CD4-positive, alpha-beta memory T cell (primary cell): ENCODE results near the gene OR10G8. TPM values are rescaled to one million over a fixed set of nuclear protein-coding genes. Genes with fewer than 3 reads are reported as not detected.
A peak's percentile ranks its signal among the peaks of the same experiment; 100 is the strongest.
"Not testable (repeated sequence)": the region's sequence is repeated elsewhere in the genome, so short reads cannot be mapped to it uniquely, and the experiment has no call there.

Experiments
- CTCF ChIA-PET: fragments of 350-600 bp; sonication (Branson Sonifier 250); formaldehyde crosslinking; loops from one replicate; lab custom pipeline; 2021; ENCODE audit warnings: inconsistent platforms; ENCODE audit not compliant: partially characterized antibody; lab: Charles Lee
- POLR2A ChIA-PET: fragments of 350-600 bp; sonication (Branson Sonifier 250); formaldehyde crosslinking; loops from one replicate; lab custom pipeline; 2021; ENCODE audit not compliant: partially characterized antibody; lab: Charles Lee
- DNase-seq, 5 donors: peaks; one replicate each; pipeline versions ENCODE4 v3.0.0 to v3.0.0-alpha.2; 2020 to 2022; ENCODE audit warnings: mixed read lengths in 1 of 5
- H3K27ac ChIP-seq: one replicate; pipeline ENCODE4 v1.7.0; 2013; ENCODE audit warnings: low read depth, low read length
- H3K27me3 ChIP-seq: 2 replicates; pipeline ENCODE4 v1.7.0; 2013; ENCODE audit warnings: mild to moderate bottlenecking, low read length, moderate library complexity; ENCODE audit not compliant: insufficient read depth
- H3K36me3 ChIP-seq: 2 replicates; pipeline ENCODE4 v1.7.0; 2013; ENCODE audit warnings: mild to moderate bottlenecking, low read length, moderate library complexity; ENCODE audit not compliant: insufficient read depth
- H3K4me1 ChIP-seq: 2 replicates; pipeline ENCODE4 v1.7.0; 2013; ENCODE audit warnings: mild to moderate bottlenecking, low read length, moderate library complexity; ENCODE audit not compliant: insufficient read depth
- H3K4me3 ChIP-seq, 2 donors: one replicate each; pipeline ENCODE4 v1.7.0; 2013; ENCODE audit warnings: low read length in 2 of 2, mild to moderate bottlenecking in 1 of 2
- H3K9me3 ChIP-seq, 2 donors: one replicate each; pipeline ENCODE4 v1.7.0; 2013; ENCODE audit warnings: low read length in 2 of 2, control low read depth in 1 of 2; ENCODE audit not compliant: control insufficient read depth in 1 of 2
- H3K27ac Mint-ChIP-seq, 7 donors: one replicate each; pipeline ENCODE4 v1.8.0; 2020 to 2021; ENCODE audit warnings: mixed read lengths in 7 of 7, mild to moderate bottlenecking in 6 of 7, inconsistent platforms in 3 of 7, moderate library complexity in 3 of 7
- H3K27me3 Mint-ChIP-seq, 2 donors: one replicate each; pipeline ENCODE4 v1.8.0; 2020 to 2021; ENCODE audit warnings: mixed read lengths in 2 of 2
- H3K36me3 Mint-ChIP-seq, 2 donors: one replicate each; pipeline ENCODE4 v1.8.0; 2020 to 2021; ENCODE audit warnings: mixed read lengths in 2 of 2, inconsistent platforms in 1 of 2, mild to moderate bottlenecking in 1 of 2
- H3K4me1 Mint-ChIP-seq, 4 donors: one replicate each; pipeline ENCODE4 v1.8.0; 2020 to 2021; ENCODE audit warnings: mixed read lengths in 4 of 4, mild to moderate bottlenecking in 1 of 4
- H3K4me3 Mint-ChIP-seq, 8 donors: one replicate each; pipeline ENCODE4 v1.8.0; 2020 to 2021; ENCODE audit warnings: mixed read lengths in 8 of 8, mild to moderate bottlenecking in 7 of 8, moderate library complexity in 6 of 8, inconsistent platforms in 3 of 8
- H3K9me3 Mint-ChIP-seq, 8 donors: one replicate each; pipeline ENCODE4 v1.8.0; 2020 to 2021; ENCODE audit warnings: mixed read lengths in 8 of 8, mild to moderate bottlenecking in 5 of 8, inconsistent platforms in 3 of 8, moderate library complexity in 1 of 8
- intact Hi-C: fragments of 100-400 bp; cut with micrococcal nuclease; formaldehyde crosslinking; loops from one replicate; pipeline ENCODE4 v1.15.1; 2023
- polyA plus RNA-seq, 2 donors: library from polyadenylated mRNA; unstranded; fragments of 300-500 nt; fragmentation: Illumina TruSeq; gene quantifications; one replicate each; pipeline ENCODE4 v1.2.3, GENCODE V29; 2021
- total RNA-seq, 2 experiments: library from RNA; stranded (reverse); gene quantifications; one replicate each; pipeline ENCODE4 v1.2.3, GENCODE V29; 2021

The OR10G8 gene
- total RNA-seq (not detected), polyA plus RNA-seq (not detected)

DNA sequence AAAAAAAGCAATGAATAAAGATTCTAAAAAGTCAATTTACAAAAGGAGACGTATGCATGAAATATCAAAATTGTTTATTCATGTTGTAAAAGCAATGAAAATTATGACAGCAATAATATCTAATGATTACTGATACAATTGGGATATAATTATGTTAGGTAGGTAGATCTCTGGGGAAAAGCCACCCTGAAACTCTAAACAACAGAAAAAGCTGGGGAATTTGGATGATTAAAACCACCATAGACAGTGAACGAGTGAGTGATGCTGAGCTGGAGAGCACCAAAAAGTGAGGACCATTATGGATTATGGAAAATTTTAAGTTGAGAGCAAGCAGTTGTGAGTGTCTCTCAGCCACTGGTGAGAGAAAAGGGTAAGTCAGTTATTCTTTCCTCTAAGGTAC, at the start of gene OR10G8:
Gene OR10G8 (plus strand): TSS at position 301 of the 400 bp plus-strand sequence. CDS start 2,825 bp downstream, outside the sequence.
- no peak for DNase-seq
- ChIA-PET CTCF (no interaction called here), POLR2A (no interaction called here)
- H3K27ac Mint-ChIP-seq = no peak within 1 kb of the TSS
- no peaks in the 10 kb centered on the region for H3K36me3 ChIP-seq
- no peaks in the 10 kb centered on the region for H3K36me3 Mint-ChIP-seq
- H3K4me1 ChIP-seq = no peaks in the 10 kb centered on the region
- H3K9me3 ChIP-seq = no peaks in the 10 kb centered on the region
- H3K27ac ChIP-seq = no peak within 1 kb of the TSS
- no peaks in the 10 kb centered on the region for H3K9me3 Mint-ChIP-seq
- H3K4me1 Mint-ChIP-seq = no peaks in the 10 kb centered on the region
- peaks cover 0 to 2% of the 10 kb centered on the region in 2 donors for H3K27me3 Mint-ChIP-seq
- H3K27me3 ChIP-seq = no peaks in the 10 kb centered on the region
- intact Hi-C loops = no loop called here
- no peak within 1 kb of the TSS for H3K4me3 Mint-ChIP-seq
- no peak within 1 kb of the TSS for H3K4me3 ChIP-seq

GRCh38 chr11:123977731-123978347, 48.8 kb upstream of the OR10G8 start, which contains the start of gene OR10S1:
Gene OR10S1 (minus strand): TSS chr11:123977781. CDS start chr11:123977664, 117 bp downstream.
- no peak within 1 kb of the TSS for H3K4me3 Mint-ChIP-seq
- no peaks in the 10 kb centered on the region for H3K27me3 ChIP-seq
- intact Hi-C loops = no loop called here
- peaks cover 0 to 15% (median 3%) of the 10 kb centered on the region in 8 donors for H3K9me3 Mint-ChIP-seq
- no peaks in the 10 kb centered on the region for H3K36me3 ChIP-seq
- H3K36me3 Mint-ChIP-seq = no peaks in the 10 kb centered on the region
- POLR2A ChIA-PET = no interaction called here
- H3K27ac ChIP-seq = no peak within 1 kb of the TSS
- H3K27ac Mint-ChIP-seq = no peak within 1 kb of the TSS
- no peak within 1 kb of the TSS for H3K4me3 ChIP-seq
- H3K4me1 ChIP-seq = no peaks in the 10 kb centered on the region
- CTCF ChIA-PET = no interaction called here
- no peaks in the 10 kb centered on the region for H3K9me3 ChIP-seq
- H3K27me3 Mint-ChIP-seq = no peaks in the 10 kb centered on the region
- H3K4me1 Mint-ChIP-seq = no peaks in the 10 kb centered on the region
- DNase-seq = no peak

- H3K36me3 ChIP-seq = no peaks in the 10 kb centered on the region
- H3K27ac ChIP-seq = no peak overlapping the region
- intact Hi-C loops = no loop called here
- Mint-ChIP-seq H3K4me3 (no peak overlapping the region), H3K4me1 (no peaks in the 10 kb centered on the region), H3K27me3 (peaks cover 0 to 2% of the 10 kb centered on the region in 2 donors), H3K36me3 (no peaks in the 10 kb centered on the region), H3K9me3 (peaks cover 2 to 22% (median 5%) of the 10 kb centered on the region in 8 donors), H3K27ac (no peak overlapping the region)
- H3K4me3 ChIP-seq = no peak overlapping the region
- H3K9me3 ChIP-seq = no peaks in the 10 kb centered on the region
- H3K27me3 ChIP-seq = no peaks in the 10 kb centered on the region
- CTCF ChIA-PET = no interaction called here
- POLR2A ChIA-PET = no interaction called here
- DNase-seq = no peak
- no peaks in the 10 kb centered on the region for H3K4me1 ChIP-seq
These were observed 47.3 kb upstream of the OR10G8 start for GRCh38 chr11:123979311-123979710.

GRCh38 chr11:123995119-123995518, 31.5 kb upstream of the OR10G8 start, which contains the start of gene OR10G6:
Gene OR10G6 (minus strand): TSS chr11:123995161. CDS start chr11:123995161, 0 bp downstream.
- Mint-ChIP-seq H3K36me3 (no peaks in the 10 kb centered on the region), H3K9me3 (no peaks in the 10 kb centered on the region), H3K27ac (peak within 1 kb of the TSS in 1 of 7 donors; percentile 68), H3K4me1 (no peaks in the 10 kb centered on the region), H3K27me3 (peaks cover 0 to 1% of the 10 kb centered on the region in 2 donors), H3K4me3 (no peak within 1 kb of the TSS)
- intact Hi-C loops = no loop called here
- ChIA-PET POLR2A (no interaction called here), CTCF (no interaction called here)
- DNase-seq = no peak
- no peaks in the 10 kb centered on the region for H3K36me3 ChIP-seq
- H3K27ac ChIP-seq = no peak within 1 kb of the TSS
- no peak within 1 kb of the TSS for H3K4me3 ChIP-seq
- H3K27me3 ChIP-seq = no peaks in the 10 kb centered on the region
- H3K9me3 ChIP-seq = no peaks in the 10 kb centered on the region
- H3K4me1 ChIP-seq = no peaks in the 10 kb centered on the region

- ChIA-PET CTCF (no interaction called here), POLR2A (no interaction called here)
- DNase-seq = no peak
- no peaks in the 10 kb centered on the region for H3K9me3 Mint-ChIP-seq
- H3K4me3 ChIP-seq = no peak within 1 kb of the TSS
- peaks cover 0 to 2% of the 10 kb centered on the region in 2 donors for H3K27me3 Mint-ChIP-seq
- no peaks in the 10 kb centered on the region for H3K36me3 ChIP-seq
- H3K36me3 Mint-ChIP-seq = no peaks in the 10 kb centered on the region
- H3K27ac ChIP-seq = no peak within 1 kb of the TSS
- no peaks in the 10 kb centered on the region for H3K27me3 ChIP-seq
- no peaks in the 10 kb centered on the region for H3K9me3 ChIP-seq
- no peak within 1 kb of the TSS for H3K4me3 Mint-ChIP-seq
- H3K4me1 ChIP-seq = no peaks in the 10 kb centered on the region
- intact Hi-C loops = no loop called here
- no peaks in the 10 kb centered on the region for H3K4me1 Mint-ChIP-seq
- no peak within 1 kb of the TSS for H3K27ac Mint-ChIP-seq
These were observed 13.9 kb upstream of the OR10G8 start, which contains the start of gene OR10G4 for GRCh38 chr11:124012697-124013096. Gene OR10G4 (plus strand): TSS chr11:124012997. CDS start chr11:124015575, 2,578 bp downstream.

GRCh38 chr11:124015837-124016236, 10.8 kb upstream of the OR10G8 start:
- H3K9me3 Mint-ChIP-seq, H3K27ac Mint-ChIP-seq, intact Hi-C loops: not testable (repeated sequence)

GRCh38 chr11:124036666-124037065, 10.1 kb downstream of the OR10G8 start:
- no peak overlapping the region for H3K4me3 ChIP-seq
- H3K4me3 Mint-ChIP-seq = no peak overlapping the region
- no peaks in the 10 kb centered on the region for H3K36me3 ChIP-seq
- no peaks in the 10 kb centered on the region for H3K9me3 ChIP-seq
- H3K36me3 Mint-ChIP-seq = no peaks in the 10 kb centered on the region
- POLR2A ChIA-PET = no interaction called here
- intact Hi-C loops = no loop called here
- H3K9me3 Mint-ChIP-seq = peaks cover 0 to 5% (median 0%) of the 10 kb centered on the region in 8 donors
- H3K27me3 ChIP-seq = no peaks in the 10 kb centered on the region
- no peak overlapping the region for H3K27ac ChIP-seq
- no peaks in the 10 kb centered on the region for H3K4me1 Mint-ChIP-seq
- CTCF ChIA-PET = no interaction called here
- DNase-seq = no peak
- peaks cover 6 to 8% of the 10 kb centered on the region in 2 donors for H3K27me3 Mint-ChIP-seq
- H3K27ac Mint-ChIP-seq = no peak overlapping the region
- H3K4me1 ChIP-seq = no peaks in the 10 kb centered on the region

More at GRCh38 chr11:124015837-124016236, 10.8 kb upstream of the OR10G8 start:
- H3K27ac ChIP-seq, H3K9me3 ChIP-seq, H3K27me3 Mint-ChIP-seq, H3K4me1 Mint-ChIP-seq, POLR2A ChIA-PET, CTCF ChIA-PET, H3K4me3 ChIP-seq, DNase-seq, H3K4me3 Mint-ChIP-seq, H3K27me3 ChIP-seq, H3K36me3 ChIP-seq, H3K36me3 Mint-ChIP-seq, H3K4me1 ChIP-seq: not testable (repeated sequence)
